ENCODE data around the gene OSGEP. TPM values are rescaled to one million over a fixed set of nuclear protein-coding genes. Genes with fewer than 3 reads are reported as not detected.

The OSGEP gene
- total RNA-seq, 2 donors from 2014 or later: 31.2 to 35.0 TPM

GRCh38 chr14:20415782-20416206, 38.8 kb downstream of the OSGEP start:
- ATAC-seq (no peak), DNase-seq (no peak)
- intact Hi-C loops (cut with DNase I, micrococcal nuclease): loop anchor here (10.0 kb wide), 3 partner anchors 49 to 269 kb away; partner anchors contain the start of genes ANG (in 2 of the 2), RNASE4 (in 2 of the 2), PIP4P1 (in 1 of the 2) and PNP (in 1 of the 2)

DNA sequence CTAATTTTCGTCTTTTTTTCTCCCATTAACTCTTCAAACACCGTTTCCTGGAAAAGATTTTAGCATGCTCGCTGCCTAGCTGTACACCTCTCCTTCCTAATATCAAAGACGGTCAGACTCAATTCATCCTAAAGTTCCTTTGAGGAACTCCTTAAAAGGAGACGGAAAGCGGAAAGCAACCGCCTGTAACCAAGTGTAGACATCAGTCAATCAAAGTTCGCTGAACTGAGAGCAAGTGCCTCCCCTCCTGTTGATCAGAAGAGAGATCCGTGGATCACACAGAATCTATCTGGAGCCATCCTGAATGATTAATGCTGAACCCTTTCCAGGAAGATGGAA, 40.9 kb downstream of the OSGEP start:
- ATAC-seq (no peak), DNase-seq (no peak)
- intact Hi-C loops (cut with DNase I, micrococcal nuclease): loop anchor here (10.0 kb wide), 3 partner anchors 51 to 271 kb away; partner anchors contain the start of genes ANG (in 2 of the 2), RNASE4 (in 2 of the 2), PIP4P1 (in 1 of the 2) and PNP (in 1 of the 2)

GRCh38 chr14:20412876-20413743, 41.5 kb downstream of the OSGEP start, which contains the start of gene TEP1:
TSS of gene TEP1 (minus strand) at chr14:20413501. CDS start at chr14:20408439, 5,062 bp downstream.
- ATAC-seq: peak; percentile 76
- intact Hi-C loops (cut with DNase I, micrococcal nuclease): loop anchor here (10.0 kb wide), 3 partner anchors 52 to 272 kb away; partner anchors contain the start of genes ANG (in 2 of the 2), RNASE4 (in 2 of the 2), PIP4P1 (in 1 of the 2) and PNP (in 1 of the 2)
- peak; percentile 92 to 95 for DNase-seq

DNA sequence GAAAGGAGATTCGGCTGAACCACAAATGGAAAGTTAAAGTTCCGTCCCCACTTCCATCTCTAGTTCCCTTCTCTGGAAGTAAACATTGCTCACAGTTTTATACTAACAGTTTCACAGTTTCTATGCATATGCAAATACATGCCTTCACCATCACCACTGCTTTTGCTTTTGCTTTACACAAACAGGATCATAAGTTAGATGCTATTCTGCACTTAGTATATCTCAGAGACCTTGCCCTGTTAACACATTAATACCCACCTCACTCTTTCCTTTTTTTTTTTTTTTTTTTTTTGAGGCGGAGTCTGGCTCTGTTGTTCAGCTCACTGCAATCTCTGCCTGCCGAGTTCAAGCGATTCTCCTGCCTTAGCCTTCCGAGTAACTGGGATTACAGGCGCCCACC, 42.2 kb downstream of the OSGEP start:
- intact Hi-C loops (cut with DNase I, micrococcal nuclease): loop anchor here (10.0 kb wide), 3 partner anchors 52 to 272 kb away; partner anchors contain the start of genes ANG (in 2 of the 2), RNASE4 (in 2 of the 2), PIP4P1 (in 1 of the 2) and PNP (in 1 of the 2)
- peak; percentile 4 for ATAC-seq

GRCh38 chr14:20409226-20409625, 45.4 kb downstream of the OSGEP start:
- intact Hi-C loops (cut with DNase I, micrococcal nuclease): no loop called here
- ATAC-seq: no peak
- no peak for DNase-seq

More for the DNA sequence above, 42.2 kb downstream of the OSGEP start:
- no peak for DNase-seq

- ATAC-seq (no peak), DNase-seq (no peak)
- intact Hi-C loops (cut with DNase I, micrococcal nuclease): no loop called here
Observed at GRCh38 chr14:20403521-20403920, 51.1 kb downstream of the OSGEP start.

DNA sequence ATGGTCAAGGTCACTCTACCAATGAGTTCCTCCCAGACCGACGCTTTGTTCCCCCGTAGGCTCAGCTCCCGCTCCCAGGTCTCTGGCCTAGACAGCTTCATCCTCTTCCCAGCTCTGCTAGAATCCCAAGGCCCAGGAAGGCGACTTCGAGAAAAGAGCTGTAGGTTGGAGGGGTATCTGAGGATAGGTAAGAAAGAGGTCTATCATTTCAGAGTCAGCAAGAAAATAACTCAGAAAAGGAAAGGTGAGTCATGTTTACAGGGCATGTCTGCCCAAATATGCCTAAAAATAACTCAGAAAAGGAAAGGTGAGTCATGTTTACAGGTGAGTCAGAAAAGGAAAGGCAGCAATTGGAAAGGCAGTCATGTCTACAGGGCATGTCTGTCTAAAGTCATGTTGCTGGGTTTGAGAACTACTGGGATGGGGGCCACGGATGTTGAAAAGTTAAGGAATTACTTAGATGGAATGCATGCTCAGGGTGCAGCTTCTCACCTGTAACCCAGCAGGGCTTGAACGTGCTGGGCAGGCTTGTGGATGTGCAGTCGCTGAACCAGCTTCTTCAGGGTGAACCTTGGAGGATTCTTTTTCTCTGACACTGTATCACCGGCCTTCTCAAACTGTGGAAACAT, 53.5 kb downstream of the OSGEP start:
- ATAC-seq (peak; percentile 68), DNase-seq (no peak)
- intact Hi-C loops (cut with DNase I, micrococcal nuclease): no loop called here

- peak; percentile 60 for ATAC-seq
- intact Hi-C loops (cut with DNase I, micrococcal nuclease): no loop called here
- DNase-seq: no peak
Observed at GRCh38 chr14:20400589-20400964, 54.0 kb downstream of the OSGEP start.

DNA sequence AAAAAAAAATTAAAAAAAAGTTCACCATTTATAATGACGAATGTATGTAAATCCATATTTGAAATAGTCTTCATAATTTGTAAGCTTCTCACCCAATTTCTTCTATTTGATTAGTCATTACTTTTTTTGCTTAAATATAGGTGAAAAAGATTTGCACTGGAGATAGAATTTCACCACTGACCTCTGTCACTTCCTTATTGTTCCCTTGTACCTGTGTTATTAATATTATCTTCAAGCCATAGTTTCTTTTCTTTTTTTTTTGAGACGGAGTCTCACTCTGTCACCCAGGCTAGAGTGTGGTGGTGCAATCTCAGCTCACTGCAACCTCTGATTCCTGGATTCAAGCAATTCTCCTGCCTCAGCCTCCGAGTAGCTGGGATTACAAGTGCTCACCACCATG, 57.1 kb downstream of the OSGEP start:
- DNase-seq: no peak
- no peak for ATAC-seq

More for the DNA sequence above, 57.1 kb downstream of the OSGEP start:
- intact Hi-C loops (cut with DNase I, micrococcal nuclease): no loop called here

Other genes with a start within 250 kb of the OSGEP start
- not detected for gene OR11H6, start 231.1 kb downstream of the OSGEP start, total RNA-seq
- gene OR11H7, start 225.8 kb downstream of the OSGEP start, total RNA-seq: not detected
- gene OR11H4, start 215.5 kb downstream of the OSGEP start, total RNA-seq: not detected
- 10 to 100 TPM in 1 of 2 donors, 1 to 10 TPM in 1; 9.6 to 11.1 TPM for gene TTC5, start 148.9 kb downstream of the OSGEP start, total RNA-seq
- 10 to 100 TPM; 28.8 to 29.6 TPM for gene CCNB1IP1, start 121.5 kb downstream of the OSGEP start, total RNA-seq
- 10 to 100 TPM; 10.0 to 10.7 TPM for gene PARP2, start 111.2 kb downstream of the OSGEP start, total RNA-seq
- 10 to 100 TPM; 72.1 to 74.3 TPM for gene TEP1, start 41.3 kb downstream of the OSGEP start, total RNA-seq
- gene KLHL33, start 18.6 kb downstream of the OSGEP start, total RNA-seq: under 1 TPM; 0.09 to 0.31 TPM
- 10 to 100 TPM; 80.5 to 93.9 TPM for gene APEX1, start 414 bp upstream of the OSGEP start, total RNA-seq
- gene PIP4P1, start 6.6 kb upstream of the OSGEP start, total RNA-seq: 10 to 100 TPM; 42.0 to 42.9 TPM
- 10 to 100 TPM; 66.9 to 93.6 TPM for gene PNP, start 14.6 kb upstream of the OSGEP start, total RNA-seq
- 1 to 10 TPM in 1 of 2 donors, under 1 TPM in 1; 0.98 to 1.3 TPM for gene RNASE10, start 50.7 kb upstream of the OSGEP start, total RNA-seq
- not detected for gene RNASE9, start 106.2 kb upstream of the OSGEP start, total RNA-seq
- not detected for gene RNASE11, start 133.2 kb upstream of the OSGEP start, total RNA-seq
- gene RNASE12, start 136.6 kb upstream of the OSGEP start, total RNA-seq: not detected
- not detected for gene OR6S1, start 186.9 kb upstream of the OSGEP start, total RNA-seq
- 10 to 100 TPM; 52.2 to 62.1 TPM for gene RNASE4, start 229.7 kb upstream of the OSGEP start, total RNA-seq
- 10 to 100 TPM; 49.2 to 50.4 TPM for gene ANG, start 234.0 kb upstream of the OSGEP start, total RNA-seq

Measured in left colon (tissue), 2 donors.